ENCODE results near the gene TRMT11.
"Not testable (repeated sequence)": the region's sequence is repeated elsewhere in the genome, so short reads cannot be mapped to it uniquely, and the experiment has no call there.

The TRMT11 gene

DNA sequence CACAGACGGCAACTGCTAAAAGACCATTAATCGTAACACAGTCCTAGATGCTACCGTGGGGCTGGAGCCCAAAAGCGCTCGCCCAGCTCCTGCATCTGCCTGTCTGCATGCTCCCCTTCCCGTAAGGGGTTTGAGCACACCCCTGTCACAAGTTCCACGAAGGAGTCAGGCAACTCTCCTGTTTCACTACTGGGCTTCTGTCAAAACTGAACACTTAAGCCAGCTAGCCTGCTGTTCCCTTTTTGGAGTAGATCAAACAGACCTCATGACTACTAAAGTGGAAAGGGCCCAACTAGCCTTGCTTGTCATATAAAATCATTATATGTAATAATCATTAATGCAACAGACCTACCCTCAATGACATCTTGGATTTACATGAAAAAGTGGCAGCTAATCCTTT is 61.3 kb downstream of the TRMT11 start:
- no peak for DNase-seq

DNA sequence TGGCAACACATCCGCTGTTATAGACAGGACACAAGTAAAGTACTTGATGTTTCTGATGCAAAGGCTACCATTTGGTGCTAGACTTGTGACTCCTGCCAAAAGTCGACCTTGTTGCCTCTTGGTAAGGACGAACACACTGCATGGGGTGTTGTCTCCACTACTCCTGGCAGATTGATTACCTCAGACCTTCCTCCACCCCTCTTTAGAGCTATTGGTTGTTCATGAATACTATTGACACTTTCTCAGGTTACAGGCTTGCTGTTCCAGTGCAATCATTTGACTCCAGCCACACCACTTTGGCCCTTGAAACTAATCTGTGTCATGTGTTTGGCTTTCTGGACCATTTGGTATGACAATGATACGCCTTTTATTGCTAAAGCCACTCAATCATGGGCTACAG is 62.3 kb downstream of the TRMT11 start:
- no peak for DNase-seq

DNA sequence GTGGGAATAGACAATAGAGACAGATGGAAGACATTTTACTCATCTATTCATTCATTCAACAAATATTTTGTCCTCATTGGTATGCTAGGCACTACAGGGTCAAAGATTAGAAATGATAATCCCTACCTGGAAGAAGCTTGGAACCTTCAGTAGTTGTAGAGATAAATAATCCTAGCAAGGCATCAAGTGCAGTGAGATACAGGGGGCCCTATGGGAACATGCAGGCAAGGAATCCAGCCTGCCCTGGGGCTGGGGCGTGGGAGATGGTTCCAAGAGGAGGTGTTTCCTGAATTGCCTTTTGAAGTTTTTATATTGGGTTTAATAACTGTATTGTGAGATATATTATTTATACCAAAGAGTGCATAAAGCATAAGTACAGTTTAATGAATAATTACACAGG is 64.5 kb downstream of the TRMT11 start:
- no peak for DNase-seq

DNA sequence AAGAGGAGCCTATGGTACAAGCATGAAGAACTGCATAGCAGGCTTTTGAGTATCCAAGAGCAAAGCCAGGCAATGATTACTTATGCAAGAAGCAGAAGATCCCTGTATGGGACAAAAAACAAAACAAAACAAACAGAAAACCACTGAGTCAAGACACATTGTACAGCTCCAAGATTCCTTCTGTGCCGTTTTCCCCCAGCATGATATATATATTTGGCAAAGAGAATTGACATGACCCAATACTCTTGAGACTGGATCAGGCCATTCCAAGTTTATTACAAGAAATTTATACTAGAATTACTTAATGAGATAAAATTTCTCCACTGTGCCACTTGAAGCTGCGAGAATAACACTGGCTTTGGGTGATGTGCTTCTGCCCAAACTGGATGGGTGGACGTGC is 65.5 kb downstream of the TRMT11 start:
- DNase-seq, result no peak

DNA sequence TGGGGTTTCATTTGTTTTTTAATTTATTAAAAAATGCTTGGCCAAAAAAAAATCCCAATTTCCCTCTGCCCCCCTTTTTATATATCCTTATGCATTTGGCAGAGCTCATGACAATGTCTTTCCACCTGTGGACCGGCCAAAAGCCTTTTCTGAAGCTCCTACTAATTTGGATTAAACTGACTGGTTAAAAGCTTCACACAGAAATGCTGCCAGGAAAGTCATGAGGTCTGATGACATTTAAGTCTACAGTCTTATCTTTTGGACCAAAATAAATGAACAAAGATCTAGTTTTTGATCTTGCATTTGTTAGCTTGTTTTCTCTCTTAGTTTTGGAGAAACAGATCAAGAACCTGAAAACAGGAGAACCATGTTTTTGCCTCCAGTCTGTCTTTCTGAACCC is 66.1 kb downstream of the TRMT11 start:
- no peak for DNase-seq

DNA sequence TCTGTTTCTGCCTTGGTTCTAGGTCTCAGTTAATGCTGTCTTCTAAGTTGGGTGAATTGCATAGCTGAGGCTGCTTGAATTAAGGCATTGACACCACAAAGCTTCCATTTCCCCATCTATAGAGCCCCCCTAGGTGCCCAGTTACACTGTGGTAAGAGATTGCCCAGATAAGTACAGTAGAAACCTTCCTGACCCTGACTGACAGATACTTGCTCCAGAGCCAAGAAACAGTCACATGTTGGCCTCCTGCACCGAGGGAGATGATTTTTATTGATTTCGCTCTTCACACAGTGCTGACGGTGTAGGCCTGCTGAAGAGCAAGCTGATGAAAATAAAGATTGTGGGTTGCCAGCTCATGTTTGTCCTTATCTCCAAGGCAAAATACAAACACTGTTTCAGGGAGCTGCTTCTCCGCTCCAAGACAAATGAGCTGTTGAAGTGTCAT is 67.9 kb downstream of the TRMT11 start:
- no peak for DNase-seq

DNA sequence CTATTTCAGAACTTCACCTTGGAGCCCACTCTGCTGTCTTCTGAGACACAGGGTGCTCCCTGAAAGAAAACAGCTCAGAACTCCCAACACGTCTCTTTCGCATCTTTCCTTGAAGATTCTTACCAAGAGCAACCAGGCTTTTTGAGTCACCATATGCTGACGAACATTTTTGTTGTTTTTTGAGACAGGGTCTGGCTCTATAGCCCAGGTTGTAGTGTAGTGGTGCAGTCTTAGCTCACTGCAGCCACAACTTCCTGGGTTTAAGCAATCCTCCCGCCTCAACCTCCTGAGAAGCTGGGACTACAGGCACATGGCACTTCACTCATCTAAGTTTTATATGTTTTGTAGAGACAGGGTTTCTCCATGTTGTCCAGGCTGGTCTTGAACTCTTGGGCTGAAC is 68.5 kb downstream of the TRMT11 start:
- DNase-seq, result no peak

DNA sequence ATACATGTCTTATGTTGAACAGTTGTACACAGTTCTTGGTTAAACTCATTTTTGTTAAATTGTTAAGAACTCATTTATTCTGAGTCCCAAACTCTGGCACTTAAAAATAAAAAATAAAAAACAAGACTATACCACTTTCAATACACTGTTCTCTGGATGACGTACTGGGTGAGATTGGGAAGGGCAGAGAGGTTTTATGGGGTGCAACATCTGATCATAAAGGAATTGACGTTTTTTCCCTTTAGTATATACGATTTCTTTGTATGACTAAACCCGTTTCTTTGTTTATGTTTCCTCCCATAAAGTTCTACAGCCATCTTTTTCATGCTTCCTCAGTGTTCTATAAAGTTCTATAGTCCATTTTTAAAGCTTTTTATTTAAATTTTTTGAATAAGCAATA is 69.1 kb downstream of the TRMT11 start:
- DNase-seq, result no peak

DNA sequence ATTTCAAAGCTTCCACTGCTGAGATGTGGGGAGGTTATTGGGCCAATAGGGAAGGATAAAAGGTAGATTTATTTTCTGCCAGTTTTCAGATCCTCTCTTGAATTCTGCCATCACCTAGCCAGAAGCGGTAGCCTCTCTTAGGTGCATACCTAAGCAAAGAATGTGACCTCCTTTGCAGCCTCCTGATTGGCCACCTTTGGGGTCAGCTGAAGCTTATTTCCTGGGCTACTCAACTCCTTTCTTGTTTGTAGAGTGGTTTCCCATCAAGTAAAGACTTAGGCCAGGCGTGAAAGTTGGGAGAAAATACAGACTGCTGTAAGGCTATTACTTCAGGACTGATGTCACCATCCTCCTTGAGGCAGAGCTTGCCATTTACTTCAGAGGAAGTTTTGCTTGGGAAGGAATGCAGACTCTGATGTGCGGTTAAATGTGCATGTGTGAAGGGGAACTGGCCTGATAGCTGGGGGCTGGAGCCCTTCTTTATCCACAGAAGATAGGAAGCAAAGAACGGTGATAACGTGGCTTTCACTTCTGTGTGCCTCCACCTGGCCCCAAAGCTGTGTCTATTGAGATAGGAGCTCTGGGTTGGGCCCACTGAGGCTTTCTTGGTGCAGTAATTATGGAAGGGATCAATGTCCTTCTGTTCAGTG is 70.1 kb downstream of the TRMT11 start:
- no peak for DNase-seq

DNA sequence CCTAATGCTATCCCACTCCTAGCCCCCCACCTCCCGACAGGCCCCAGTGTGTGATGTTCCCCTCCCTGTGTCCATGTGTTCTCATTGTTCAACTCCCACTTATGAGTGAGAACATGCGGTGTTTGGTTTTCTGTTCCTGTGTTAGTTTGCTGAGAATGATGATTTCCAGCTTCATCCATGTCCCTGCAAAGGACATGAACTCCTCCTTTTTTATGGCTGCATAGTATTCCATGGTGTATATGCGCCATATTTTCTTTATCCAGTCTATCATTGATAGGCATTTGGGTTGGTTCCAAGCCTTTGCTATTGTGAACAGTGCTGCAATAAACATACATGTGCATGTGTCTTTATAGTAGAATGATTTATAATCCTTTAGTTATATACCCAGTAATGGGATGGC is 71.7 kb downstream of the TRMT11 start:
- not testable (repeated sequence) for DNase-seq

DNA sequence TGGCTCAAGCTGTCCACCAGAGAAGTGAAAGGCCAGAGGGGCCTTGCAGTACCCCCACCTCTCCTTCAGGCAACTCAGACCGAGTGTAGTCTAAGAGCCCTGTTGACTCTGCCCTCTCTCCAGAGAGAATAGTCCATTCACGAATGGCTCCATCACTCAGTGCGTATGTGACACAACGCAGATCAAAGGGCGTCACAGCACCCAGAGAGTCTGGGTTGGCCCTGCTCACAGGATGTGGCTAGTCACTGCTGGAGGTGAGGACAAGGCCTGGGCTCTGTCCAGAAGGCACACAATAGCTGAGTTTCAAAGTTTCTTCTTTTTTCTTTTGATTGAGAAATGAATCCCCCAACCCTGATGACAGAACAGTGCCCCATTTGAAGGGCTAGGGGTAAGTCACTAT is 74.1 kb downstream of the TRMT11 start:
- no peak for DNase-seq

DNA sequence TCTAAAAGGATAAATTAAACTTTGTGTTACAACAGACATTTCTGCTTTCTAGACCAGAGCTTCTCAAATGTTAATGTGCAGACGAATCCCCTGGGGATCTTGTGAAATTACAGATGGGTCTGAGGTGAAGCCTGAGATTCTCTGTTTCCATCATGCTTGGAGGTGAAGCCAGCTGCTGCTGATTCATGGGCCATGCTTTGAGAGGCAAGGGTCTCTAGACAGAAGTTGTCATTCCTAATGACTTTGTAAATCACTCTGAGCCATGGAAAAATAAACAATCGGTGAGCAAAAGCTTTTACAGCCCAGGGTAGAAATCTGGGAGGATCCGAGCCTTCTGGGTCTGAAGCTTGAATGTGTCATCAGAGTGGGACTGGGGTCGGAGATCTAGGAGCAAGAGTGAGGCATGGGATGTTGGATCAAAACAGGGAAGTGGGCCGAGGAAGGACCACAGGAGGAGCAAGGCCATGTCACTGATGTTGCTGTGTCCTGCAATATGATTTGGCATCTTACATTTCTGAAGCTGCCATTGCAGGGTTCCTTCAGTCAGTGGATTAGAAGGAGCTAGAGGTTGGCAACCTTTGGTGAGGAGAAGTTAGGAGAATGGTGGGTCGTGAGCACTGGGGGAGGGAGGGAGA is 77.3 kb downstream of the TRMT11 start:
- DNase-seq, result peak; percentile 19

DNA sequence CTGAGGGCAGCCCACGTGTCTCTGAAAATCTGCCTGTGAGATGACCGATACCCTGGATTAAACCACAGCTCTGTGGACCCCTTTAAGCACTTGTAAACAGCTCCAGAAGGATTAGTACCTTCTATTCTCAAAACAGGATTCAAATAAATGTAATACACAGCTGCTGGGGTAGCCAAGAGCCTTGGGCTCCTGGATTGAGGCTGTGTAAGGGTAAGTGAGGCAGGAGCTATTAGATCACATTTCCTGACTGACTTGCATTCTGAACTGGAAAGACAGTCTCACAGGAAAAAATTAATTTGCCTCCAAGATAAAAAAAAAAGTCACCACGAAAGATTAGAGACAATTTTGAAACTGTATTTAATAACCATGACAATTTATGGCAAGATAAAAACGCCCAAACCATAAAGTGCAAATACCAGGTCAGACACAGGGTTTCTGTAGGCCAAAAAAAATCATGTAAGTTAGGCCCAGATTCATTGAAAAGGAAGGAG is 78.0 kb downstream of the TRMT11 start:
- no peak for DNase-seq

DNA sequence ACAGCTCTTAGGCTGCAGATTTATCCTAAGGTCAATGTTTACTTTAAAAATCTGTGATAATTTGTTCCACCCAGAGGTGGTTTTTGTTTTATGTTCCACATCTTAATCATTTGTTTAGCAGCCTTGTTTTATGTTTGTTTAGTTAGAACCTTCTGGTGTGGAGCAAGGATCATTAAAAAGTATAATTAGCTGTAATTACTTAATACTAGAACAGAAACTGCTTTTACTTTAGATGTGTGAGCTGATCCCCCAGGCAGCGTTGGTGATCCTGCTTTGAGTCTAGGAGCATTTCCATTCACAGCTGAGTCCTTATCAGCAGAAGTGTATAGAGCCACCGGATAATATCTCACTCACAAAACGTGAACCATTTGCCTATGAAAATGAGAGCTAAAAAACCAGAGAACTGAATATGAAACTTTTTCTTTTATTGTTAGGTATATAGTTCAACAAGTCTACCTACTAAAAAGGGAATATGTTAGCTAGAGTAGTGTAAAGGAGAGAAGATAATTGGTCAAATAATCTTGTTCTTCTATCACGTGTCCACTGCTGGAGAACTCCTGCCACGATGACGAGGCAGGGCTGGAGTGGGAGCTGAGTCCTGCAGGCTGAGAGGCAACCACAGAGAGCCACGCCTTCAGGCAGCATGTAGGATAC is 78.5 kb downstream of the TRMT11 start:
- DNase-seq, result no peak

DNA sequence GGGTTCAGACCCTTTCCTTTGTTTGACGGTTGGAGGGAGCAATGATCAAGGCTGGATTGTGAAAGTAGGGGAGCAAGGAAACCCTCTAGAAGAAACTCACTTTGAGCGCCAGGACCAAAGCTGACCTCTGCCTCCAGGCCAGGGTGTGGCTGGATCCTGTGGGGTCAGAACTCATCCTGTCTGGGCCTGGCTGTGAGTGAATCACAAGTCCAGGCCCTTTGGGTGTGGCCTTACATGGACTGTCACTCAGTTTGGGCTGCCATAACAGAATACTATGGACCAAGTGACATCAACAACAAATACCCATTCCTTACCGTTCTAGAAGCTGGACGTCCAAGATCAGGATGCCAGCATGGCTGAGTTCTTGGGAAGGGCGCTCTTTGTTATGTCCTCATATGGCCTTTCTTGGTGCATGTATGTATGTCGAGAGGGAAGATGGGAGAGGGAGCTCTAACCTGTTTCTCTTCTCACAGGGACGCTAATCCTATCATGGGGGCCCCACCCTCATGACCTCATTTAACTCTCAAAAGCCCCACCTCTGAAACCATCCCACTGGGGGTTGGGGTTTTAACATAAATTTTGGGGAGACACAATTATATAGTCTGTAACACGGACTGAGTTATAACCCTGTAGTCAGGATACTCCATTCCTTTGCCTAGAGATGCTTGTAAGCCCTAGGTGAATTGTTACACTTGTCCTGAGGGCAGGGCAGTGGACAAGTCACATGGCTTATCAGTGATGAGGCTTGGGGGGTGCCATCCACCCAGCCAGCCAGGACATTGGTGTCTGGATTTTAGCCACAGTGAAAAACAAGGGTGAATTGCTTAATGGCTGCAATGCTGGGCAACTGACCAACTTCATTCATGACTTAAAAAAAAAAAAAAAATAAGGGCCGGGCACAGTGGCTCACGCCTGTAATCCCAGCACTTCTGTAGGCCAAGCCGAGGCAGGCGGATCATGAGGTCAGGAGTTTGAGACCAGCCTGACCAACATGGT is 80.0 kb downstream of the TRMT11 start:
- no peak for DNase-seq

DNA sequence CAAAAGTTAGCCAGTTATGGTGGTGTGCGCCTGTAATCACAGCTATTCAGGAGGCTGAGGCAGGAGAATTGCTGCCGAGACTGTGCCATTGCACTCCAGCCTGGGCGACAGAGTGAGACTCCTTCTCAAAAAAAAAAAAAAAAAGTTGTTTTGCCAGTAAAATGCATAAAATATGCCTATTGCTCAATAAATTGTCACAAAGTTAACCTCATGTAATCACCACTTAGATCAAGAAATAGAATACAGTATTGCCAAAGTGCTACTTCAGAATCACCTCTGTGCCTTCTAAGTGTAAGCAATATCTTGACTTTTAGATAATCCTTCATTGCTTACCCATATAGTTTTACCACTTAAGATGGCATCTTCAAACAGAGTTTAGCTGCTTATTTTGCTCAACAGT is 80.7 kb downstream of the TRMT11 start:
- DNase-seq, result no peak

DNA sequence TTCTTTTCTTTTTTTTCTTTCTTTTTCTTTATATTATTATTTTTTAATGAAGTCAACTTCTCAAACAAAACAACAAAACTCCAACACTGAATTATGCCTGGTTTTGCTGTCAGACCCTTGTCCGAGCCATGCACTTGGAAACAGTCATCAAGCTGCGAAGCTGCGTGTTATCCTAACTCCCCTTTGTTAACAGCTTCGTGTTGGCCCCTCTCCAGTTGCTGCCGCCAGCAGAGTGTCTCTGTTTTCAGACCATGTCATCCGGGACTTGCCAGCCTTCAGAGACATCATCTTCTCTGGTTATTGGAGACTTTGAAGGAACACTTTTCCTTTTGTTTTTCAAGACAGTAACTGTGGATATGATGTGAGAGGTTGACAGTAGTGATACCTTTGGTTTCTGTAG is 83.1 kb downstream of the TRMT11 start:
- no peak for DNase-seq

DNA sequence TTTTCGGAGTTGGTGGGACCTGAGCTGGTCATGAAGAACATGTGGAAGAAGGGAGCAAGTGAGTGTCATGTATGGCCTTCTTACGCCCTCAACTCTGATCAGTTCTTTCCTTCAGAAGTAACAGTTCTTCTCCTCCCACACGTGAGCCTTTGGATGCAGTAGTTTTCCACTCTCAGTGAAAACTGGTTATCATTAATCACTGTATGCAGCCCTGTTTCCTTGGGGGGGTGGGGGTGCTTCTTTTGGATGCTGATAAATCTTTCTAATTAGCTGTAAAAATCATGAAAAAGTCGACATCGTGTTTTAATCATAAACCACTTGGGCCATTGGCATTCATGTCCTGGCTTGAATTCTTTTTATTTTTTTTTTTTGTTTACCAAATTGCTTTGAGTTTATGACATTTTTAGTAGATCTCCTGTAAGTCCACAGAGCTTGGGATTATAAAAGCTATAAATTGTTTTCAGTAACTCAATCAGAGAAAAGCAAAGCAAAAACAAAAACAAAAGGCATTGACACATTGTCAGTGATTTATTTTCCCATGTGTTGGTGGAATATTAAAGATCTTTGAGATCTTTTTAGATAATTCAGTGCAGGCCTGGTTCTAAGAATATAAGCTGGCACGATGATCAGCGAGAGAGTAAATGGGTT is 84.8 kb downstream of the TRMT11 start:
- no peak for DNase-seq

DNA sequence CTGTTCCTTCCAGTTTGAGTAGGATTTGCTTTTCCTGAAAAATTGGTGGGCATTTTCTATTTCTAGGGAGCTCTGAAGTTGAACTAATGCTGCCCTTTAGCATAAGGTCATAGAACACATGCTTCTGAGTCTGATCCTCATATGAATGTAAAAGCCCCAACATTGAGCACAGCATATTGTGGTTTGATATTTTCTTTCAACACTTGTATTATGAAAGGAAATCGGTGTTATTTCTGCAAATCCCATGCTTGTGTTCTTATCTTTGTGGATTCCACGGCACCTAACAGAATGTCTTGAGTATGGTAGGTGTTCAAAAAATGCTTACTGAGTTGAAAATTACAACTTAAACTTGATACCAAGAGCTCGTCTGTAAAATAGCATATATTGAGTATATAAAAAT is 85.8 kb downstream of the TRMT11 start:
- DNase-seq, result no peak

DNA sequence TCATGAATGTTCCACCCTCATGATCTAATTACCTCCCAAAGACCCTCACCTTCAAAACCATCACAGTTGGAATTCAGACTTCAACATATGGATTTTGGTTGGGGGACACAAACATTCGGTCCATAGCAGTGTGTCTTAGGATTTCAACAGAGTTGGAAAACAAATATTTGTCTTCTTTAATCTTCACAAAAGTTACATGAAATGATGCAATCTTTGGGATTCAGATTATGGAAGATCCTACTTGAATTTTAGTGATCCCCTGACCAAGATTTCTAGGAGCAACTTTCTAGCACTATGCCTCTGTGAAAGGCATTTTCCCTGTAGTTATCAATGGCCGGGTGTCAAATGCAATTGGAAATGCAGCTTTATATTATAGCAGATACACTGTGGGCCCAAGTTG is 86.5 kb downstream of the TRMT11 start:
- no peak for DNase-seq

DNA sequence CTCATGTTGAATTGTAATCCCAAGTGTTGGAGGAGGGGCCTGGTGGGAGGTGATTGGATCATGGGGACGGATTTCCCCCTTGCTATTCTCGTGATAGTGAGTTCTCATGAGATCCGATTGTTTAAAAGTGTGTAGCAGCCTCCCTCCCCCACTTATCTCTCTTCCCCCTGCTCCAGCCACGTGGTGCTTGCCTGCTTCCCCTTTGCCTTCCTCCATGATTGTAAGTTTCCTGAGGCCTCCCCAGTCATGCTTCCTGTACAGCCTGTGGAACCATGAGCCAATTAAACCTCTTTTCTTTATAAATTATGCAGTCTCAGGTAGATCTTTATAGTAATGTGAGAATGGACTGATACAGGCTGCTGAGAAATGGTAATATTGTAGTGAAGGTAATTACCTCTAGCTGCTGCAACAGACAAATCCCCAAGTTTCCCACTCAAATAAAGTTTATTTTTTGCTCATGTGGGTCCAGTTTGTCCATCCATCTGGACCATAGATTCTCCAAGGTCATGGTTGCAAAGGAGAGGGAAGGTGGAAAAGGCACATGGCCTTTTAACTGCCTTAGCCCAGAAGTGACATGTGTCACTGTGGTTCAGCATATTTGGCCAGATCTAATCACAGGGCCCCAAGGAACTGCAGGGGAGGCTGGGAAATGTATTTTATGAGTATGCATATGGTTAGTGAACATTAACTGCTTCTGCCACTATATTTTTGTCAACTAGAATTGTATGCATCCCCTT is 89.2 kb downstream of the TRMT11 start:
- no peak for DNase-seq

Measured in fibroblast of skin of scalp (primary cell).